ENCODE data around the gene OTUD3.

GRCh38 chr1:19923137-19923952 lies 41.1 kb downstream of the OTUD3 start, which contains the start of gene PLA2G2E:
- TF ChIP-seq EZH2 (IDR thresholded peaks at IDR 0.05; ENCODE audit: borderline replicate concordance, low read length) (no peak), CTCF (conservative IDR thresholded peaks at IDR 0.05 in 1 of 2, IDR thresholded peaks at IDR 0.05 in 1 of 2; ENCODE audit: extremely low read depth in 1 of 2, insufficient read depth in 1 of 2, low read depth in 1 of 2, low read length in 2 of 2) (no peak)

All from mammary epithelial cell (primary cell).